Measurements from ENCODE around the gene DOCK4.

DOCK4 gene

GRCh38 chr7:112220877-112221434 lies 14.8 kb upstream of the DOCK4 start:
- DNase-seq: no peak

- no peak for DNase-seq
Observed at GRCh38 chr7:112215787-112216186, 9.6 kb upstream of the DOCK4 start.

- no peak for DNase-seq
Observed at GRCh38 chr7:112214883-112215282, 8.7 kb upstream of the DOCK4 start.

- no peak for DNase-seq
Observed at GRCh38 chr7:112214268-112214667, 8.1 kb upstream of the DOCK4 start.

DNA sequence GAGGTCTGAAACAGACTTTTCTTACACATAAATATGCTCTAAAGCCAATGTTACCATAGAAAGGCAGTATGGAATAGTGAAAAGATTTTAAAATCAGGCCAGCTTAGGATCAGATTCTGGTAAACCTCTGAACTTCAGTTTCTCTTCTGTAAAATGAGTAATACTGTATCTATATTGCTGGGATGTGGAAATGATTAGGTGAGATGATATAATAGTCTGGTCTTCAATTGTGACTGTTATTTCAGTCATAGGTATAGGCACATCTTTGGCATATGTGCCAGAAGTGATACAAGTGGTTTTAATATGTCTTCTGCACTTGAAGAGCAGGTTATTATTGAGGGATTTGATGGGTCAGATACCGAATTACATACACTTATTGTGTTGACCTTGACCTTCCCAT lies 7.5 kb upstream of the DOCK4 start:
- no peak for DNase-seq

GRCh38 chr7:112212571-112212970 lies 6.4 kb upstream of the DOCK4 start:
- no peak for DNase-seq

- DNase-seq: no peak
Observed at GRCh38 chr7:112211348-112211907, 5.2 kb upstream of the DOCK4 start.

DNA sequence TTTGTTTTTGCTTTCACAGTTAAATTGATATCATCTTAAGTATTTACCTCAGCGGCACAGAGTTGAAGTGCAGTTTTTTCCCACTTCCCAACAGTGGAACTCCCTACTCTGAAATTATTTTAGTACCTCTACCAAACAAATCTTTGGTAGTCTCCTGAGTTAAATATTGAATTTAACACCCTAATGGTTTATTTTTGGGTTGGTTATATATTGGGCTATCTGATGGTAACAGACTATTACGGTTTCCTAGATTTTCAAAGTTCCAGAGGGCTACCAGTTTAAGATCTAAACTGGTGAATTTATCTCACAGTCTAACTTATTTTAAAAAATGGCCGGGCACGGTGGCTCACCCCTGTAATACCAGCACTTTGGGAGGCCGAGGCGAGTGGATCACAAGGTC lies 1.6 kb upstream of the DOCK4 start:
- DNase-seq: no peak

- peak in 1 of 5 experiments; percentile 4 for DNase-seq
Observed at GRCh38 chr7:112206991-112207592, 893 bp upstream of the DOCK4 start.

DNA sequence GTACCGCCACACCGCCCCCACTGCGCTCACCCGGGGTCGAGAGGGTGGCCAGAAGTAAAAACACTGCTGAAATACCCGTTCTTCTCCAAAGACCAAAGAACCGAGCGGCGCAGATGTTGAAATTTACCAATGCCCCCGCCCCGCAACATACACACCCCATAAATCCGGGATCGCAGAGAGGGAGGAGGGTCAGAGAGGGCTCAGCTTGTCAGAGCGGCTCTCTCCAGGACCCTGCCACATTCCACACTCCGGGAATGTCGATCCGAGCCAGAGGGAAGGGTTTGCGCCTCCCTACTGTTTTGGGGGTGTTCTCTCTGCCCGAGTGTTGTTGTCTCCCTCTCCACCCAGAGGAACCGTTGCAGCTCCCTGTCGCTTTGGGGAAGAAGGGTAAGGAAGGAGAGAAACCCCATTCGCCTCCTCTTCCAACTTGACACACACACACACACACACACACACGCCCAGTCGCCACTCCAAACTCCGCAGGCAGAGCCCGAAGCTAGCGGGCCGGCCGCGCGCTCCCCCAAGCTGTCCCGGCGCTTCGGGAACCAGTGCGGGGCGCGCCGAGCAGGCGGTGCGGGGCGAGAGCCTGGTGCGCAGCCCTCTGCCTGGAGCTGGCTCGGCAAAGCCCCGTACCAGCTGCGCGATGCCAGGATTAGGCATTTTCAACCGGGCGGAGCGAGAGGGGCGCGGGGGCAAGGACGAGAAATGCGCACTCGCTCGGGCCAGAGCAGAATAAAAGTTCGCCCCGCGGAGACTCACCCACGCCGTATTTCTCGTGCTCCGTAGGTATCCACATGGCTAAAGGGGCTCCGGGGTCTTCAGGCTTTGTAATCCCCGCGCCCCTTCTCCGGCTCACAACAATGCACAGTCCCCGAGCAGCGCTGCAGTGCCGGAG lies 609 bp downstream of the DOCK4 start:
- peak in 4 of 5 experiments; percentile 16 to 43 (median 24) for DNase-seq

GRCh38 chr7:112204499-112205342 lies 1.5 kb downstream of the DOCK4 start:
- peak in 2 of 5 experiments; percentile 3 to 36 for DNase-seq

DNA sequence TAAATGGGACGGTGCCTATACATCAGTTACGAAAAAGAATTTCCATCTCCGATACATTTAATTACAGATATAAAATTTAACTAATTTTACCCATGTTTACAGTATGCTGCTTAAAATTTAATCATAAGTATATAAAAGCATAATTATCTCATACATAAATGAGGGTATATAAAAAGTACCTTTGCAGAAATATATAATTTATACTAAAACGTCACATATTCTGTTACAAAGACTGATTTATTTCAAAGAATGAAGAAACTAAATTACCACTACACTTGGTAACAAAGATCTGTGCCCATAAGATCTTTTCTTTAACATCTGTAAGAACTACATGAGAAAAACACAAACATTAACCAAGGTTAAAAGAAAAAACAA lies 2.8 kb downstream of the DOCK4 start:
- DNase-seq: no peak

DNA sequence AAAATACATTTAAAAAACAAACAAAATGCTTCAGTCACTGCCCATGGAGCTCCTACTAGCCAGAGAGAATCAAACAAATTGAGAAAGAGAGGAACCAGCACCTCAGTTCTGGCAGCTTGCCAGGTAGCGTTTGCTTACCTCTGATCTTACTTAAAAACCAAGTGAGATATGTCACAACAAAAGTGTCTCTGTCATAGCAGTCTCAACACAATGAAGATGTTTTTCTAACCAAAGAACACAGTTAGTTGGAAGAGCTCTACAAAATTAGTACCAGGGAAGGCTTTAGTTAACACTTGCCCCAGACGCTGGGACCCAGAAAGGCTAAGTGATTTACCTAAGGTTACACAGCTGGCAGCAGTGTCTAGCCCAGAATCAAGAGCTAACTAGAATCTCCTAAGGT lies 3.4 kb downstream of the DOCK4 start:
- DNase-seq: peak in 1 of 5 experiments; percentile 41

DNA sequence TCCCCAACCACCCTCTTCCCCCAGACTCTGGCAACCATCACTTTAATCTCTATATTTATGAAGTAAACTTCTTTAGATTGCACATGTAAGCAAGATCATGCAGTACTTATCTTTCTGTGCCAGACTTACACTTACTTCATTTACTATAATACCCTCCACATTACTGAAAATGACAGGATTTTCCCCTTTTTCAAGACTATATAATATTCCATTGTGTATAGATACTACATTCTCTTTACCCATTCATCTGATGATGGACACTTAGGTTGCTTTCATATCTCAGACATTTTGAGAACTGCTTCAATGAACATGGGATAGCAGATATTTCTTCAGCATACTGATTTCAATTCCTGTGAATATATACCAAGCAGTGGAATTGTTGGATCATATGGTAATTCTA lies 4.4 kb downstream of the DOCK4 start:
- DNase-seq: no peak

- no peak for DNase-seq
Observed at GRCh38 chr7:112201411-112201810, 4.8 kb downstream of the DOCK4 start.

DNA sequence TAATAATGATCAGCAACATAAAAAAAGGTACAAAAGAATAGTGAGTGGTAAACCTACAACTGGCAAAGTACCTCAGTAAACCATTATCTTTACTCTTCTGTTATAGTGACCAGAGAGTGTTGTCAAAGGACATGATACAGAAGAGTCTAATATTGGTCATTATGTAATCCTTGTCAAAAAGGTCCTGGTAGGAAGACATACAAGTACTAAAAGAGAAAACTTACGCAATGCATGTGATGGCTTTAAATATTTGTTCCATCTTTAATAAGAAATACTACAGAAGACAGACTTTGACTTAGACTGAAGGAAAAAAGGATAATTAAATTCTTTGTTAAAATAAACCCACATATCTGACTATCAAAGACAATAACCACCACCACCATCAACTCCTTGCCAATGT lies 6.5 kb downstream of the DOCK4 start:
- no peak for DNase-seq

GRCh38 chr7:112199035-112199655 lies 7.1 kb downstream of the DOCK4 start:
- DNase-seq: peak in 1 of 5 experiments; percentile 50

- no peak for DNase-seq
Observed at GRCh38 chr7:112197322-112197721, 8.9 kb downstream of the DOCK4 start.

DNA sequence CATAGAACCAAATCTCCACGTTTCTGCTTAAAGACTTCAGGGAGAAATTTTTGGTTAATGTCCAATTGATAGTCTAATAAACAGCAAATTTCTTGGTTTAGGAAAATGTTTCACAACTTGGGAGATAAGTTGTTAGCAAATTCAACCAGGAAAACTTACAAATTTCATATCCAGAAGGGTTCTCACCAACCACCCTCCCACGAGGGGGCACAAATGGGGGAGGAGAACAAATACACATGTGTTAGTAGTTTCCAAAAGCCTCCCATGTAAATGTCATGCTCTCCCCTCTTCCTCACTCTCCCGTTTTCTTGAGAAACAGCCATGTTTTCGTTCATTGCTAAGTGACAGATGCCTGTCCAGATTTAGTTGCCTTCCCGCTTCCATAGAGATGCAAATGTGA lies 10.5 kb downstream of the DOCK4 start:
- DNase-seq: no peak

GRCh38 chr7:112193915-112194502 lies 12.2 kb downstream of the DOCK4 start:
- no peak for DNase-seq

- no peak for DNase-seq
Observed at GRCh38 chr7:112192236-112193154, 13.7 kb downstream of the DOCK4 start.
